D721Med (cell line): Measurements from ENCODE around the gene IL18.

Experiments
- DNase-seq: peaks from one replicate; pipeline ENCODE4 v3.0.0; 2011; ENCODE audit warnings: low spot score; ENCODE audit not compliant: insufficient read length
- FAIRE-seq: peaks from 2 replicates; lab custom pipeline; 2011; peaks lifted over from hg19 to GRCh38; lab: Jason Lieb, UNC
- CTCF ChIP-seq: IDR thresholded peaks from 2 replicates; pipeline ENCODE4 v1.5.1; 2012; ENCODE audit warnings: mild to moderate bottlenecking, control low read depth; ENCODE audit not compliant: insufficient read depth; ENCODE audit errors: missing control alignments

Gene IL18

GRCh38 chr11:112159098-112160065 lies 4.5 kb downstream of the IL18 start:
- no peak for FAIRE-seq
- no peak for DNase-seq
- TF ChIP-seq CTCF, result no peak

- DNase-seq (no peak), FAIRE-seq (no peak)
- no peak for TF ChIP-seq CTCF
These were observed 6.7 kb downstream of the IL18 start for GRCh38 chr11:112156956-112157766.

GRCh38 chr11:112156153-112156955 lies 7.5 kb downstream of the IL18 start:
- FAIRE-seq (no peak), DNase-seq (no peak)

GRCh38 chr11:112150517-112150916 lies 13.4 kb downstream of the IL18 start:
- no peak for DNase-seq
- no peak for TF ChIP-seq CTCF
- no peak for FAIRE-seq

More at GRCh38 chr11:112156153-112156955, 7.5 kb downstream of the IL18 start:
- no peak for TF ChIP-seq CTCF

GRCh38 chr11:112143597-112143996 lies 20.3 kb downstream of the IL18 start:
- no peak for TF ChIP-seq CTCF
- DNase-seq, result no peak
- no peak for FAIRE-seq

GRCh38 chr11:112134473-112134872 lies 29.4 kb downstream of the IL18 start:
- TF ChIP-seq CTCF, result no peak
- DNase-seq, result no peak
- no peak for FAIRE-seq
